GM19035 (cell line): ENCODE data around the gene GJA1.
"Not testable (repeated sequence)": the region's sequence is repeated elsewhere in the genome, so short reads cannot be mapped to it uniquely, and the experiment has no call there.

Source experiments
- ATAC-seq: cut with Tn5 transposase; IDR thresholded peaks from one replicate; pipeline ENCODE4 v1.9.1; 2021; ENCODE audit not compliant: unreplicated experiment

Gene GJA1

GRCh38 chr6:121435444-121436069 lies at the start of gene GJA1:
GJA1 (plus strand) TSS chr6:121435646; CDS start chr6:121446848, 11,202 bp downstream.
- no peak for ATAC-seq

GRCh38 chr6:121386551-121386950 lies 48.9 kb upstream of the GJA1 start:
- ATAC-seq: not testable (repeated sequence)

DNA sequence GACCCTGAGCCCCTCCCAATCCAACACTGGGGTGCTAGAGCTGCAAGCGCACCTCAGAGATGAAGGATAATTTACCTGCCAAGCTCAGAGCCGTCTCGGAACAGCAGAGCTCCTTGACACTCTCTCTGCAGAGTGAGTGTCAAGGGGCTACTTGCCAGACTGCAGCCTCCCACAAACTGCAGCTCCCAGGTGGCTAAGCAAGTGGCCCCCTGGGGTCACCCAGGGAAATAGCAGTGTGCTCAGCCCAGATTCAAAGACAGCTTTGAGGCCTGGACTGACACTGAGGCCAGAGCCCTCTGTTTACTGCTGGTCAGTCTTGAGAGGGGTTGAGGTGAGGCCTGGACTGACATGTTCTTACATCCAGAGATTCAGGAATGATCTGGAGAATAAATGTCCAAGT lies 46.0 kb upstream of the GJA1 start:
- no peak for ATAC-seq

DNA sequence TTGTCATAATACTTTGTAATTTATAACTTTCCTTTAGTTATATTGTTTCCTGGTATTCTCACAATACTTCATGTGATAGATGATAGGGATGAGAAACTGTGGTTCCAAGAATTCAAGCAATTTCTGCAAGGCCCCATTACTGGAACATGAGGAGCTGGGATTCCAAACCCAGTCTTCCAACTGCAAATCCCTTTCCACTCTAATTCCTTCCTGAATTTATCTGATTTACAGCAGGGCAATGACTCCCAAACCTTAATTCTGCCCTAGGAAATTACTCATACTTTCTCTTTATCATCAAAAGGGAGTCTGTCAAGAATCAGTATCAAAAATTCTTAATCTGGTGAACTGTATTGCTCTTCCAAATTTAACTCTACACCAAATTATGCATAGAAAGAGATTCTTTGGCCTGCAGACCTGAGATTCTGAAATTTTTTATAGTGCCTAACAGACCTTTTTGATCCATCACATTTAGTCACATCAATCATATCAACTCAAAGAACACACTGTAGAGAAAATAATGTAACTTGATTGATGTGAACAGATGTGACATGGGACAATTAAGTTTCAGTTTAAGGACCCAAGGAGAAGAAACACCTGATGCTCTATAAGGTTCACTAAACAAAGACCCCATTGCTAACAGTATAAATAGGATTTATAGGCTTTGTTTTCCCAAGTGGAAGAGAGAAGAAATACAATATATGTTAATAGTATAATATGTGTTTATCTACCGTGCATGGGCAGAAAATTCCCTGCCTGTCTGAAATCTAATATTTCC lies 41.5 kb upstream of the GJA1 start:
- no peak for ATAC-seq

- ATAC-seq: no peak
Measured at GRCh38 chr6:121395736-121396135, 39.7 kb upstream of the GJA1 start.

- ATAC-seq: not testable (repeated sequence)
Measured at GRCh38 chr6:121397188-121397587, 38.3 kb upstream of the GJA1 start.

DNA sequence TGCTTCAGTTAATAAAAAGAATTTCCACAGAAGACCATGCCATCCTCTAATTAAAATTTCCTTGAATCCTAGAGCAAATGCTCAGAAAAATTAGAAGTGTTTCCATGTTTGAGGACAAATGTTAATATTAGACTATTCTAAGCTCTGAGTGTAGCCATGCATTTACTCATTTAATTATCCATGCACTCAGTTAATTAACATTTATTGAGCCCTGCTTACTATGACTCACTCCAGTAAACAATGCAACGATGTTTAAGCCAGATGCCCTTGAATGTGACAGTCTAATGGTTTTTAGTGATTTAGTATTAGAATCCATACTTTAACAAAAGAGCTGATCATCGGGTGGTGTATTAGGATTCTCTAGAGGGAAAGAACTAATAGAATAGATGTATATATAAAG lies 37.3 kb upstream of the GJA1 start:
- ATAC-seq: no peak

- no peak for ATAC-seq
Measured at GRCh38 chr6:121399966-121400365, 35.5 kb upstream of the GJA1 start.

DNA sequence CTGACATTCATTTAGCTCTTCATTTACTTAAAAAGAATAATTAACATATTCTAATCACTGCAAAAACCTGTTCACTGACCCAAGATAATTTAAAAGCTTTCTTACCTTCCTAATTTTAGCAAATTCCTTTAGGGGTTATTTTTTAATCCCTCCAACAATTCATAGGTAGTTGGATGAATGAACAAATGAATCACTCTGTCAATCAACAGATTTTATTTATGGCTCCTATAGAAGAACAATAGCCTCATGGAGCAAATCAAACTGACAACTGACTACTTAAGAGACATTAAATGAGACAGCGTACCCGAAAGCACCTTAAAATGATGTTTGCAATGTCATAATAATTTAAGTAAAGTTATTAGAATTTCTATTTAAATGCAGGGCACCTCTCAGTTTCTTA lies 31.5 kb upstream of the GJA1 start:
- no peak for ATAC-seq

GRCh38 chr6:121405306-121405705 lies 30.1 kb upstream of the GJA1 start:
- no peak for ATAC-seq

GRCh38 chr6:121408321-121408720 lies 27.1 kb upstream of the GJA1 start:
- ATAC-seq: no peak

DNA sequence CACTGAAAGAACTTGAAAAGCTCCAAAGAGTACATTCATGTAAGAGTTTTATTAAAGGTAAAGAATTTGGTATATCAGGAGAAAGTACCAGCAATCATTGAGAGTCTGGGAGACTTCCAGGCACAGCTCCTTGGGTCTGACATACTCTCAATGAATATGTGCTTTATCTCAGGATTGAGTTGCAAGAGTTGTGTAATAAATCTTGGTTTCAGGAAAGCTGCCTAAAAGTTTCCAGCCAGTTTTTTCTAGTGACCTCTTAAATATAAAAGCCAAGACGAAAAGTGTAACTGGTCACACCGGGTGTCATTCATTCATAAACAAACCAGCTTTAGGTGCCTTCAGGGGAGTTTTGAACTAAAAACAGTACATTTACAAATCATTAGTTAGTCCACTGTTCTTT lies 21.6 kb upstream of the GJA1 start:
- no peak for ATAC-seq

DNA sequence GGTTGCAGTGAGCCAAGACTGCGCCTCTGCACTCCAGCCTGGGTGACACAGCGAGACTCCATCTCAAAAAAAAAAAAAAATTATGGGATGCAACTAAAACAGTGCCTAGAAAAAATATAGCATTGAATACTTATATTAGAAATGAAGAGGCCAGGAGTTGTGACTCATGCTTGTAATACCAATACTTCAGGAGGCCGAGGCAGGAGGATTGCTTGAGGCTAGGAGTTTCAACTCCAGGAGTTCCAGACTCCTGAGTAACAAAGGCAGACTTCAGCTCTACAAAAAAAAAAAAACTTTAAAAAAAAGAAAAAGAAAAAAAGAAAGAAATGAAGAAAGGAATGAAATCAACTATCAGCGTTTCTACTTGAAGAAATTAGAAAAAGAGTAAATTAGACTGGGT lies 17.1 kb upstream of the GJA1 start:
- ATAC-seq: no peak

DNA sequence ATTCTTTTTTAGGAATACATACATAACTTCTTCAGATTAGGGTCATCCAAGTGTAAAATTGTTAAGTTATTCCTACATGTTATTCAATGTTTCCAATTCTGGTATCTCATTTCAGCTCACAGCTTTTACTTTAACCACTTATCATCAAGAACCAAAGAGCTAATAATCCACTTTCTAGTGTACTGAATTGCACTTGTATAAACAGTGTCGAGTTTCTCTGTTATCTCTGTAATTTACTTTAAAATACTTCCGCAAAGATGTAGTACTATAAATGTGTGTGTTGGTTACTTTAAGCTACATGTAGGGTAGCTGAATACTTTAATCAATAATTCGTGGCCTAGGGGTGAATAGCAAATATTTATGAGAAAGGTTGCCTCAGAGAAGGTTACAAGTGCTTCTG lies 8.8 kb upstream of the GJA1 start:
- ATAC-seq: no peak

DNA sequence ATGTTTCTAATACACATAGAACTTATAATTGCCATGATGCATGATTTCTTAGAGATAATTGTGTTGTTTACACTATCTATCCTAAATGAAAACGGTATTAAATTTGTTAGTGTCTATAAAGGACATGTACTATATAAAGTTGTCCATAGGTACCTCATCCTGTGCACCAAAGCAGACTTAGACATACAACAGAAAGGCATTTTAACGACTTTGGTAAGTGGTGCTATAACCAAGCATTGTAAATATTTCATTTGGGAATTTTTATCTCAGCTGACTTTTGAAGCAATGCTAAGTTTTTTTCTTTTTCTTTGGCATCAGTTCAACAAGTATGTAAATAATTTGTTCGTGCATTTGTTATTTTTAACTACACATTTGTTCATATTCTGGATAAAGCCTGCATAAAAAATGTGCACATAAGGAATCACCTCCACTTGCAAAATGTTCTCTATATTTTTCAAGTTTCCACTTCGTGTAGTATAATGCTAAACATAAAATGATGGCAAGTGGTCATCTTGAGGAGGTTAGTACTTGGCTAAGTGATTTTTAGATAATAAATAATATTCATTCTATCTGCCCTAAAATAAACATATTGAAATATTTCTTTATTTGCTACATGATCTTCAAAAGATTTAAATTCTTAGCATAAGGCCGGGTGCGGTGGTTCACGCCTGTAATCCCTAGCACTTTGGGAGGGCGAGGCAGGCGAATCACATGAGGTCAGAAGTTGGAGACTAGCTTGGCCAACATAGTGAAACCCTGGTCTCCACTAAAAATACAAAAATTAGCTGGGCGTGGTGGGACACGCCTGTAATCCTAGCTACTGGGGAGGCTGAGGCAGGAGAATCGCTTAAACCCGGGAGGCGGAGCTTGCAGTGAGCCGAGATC lies 6.3 kb upstream of the GJA1 start:
- no peak for ATAC-seq

DNA sequence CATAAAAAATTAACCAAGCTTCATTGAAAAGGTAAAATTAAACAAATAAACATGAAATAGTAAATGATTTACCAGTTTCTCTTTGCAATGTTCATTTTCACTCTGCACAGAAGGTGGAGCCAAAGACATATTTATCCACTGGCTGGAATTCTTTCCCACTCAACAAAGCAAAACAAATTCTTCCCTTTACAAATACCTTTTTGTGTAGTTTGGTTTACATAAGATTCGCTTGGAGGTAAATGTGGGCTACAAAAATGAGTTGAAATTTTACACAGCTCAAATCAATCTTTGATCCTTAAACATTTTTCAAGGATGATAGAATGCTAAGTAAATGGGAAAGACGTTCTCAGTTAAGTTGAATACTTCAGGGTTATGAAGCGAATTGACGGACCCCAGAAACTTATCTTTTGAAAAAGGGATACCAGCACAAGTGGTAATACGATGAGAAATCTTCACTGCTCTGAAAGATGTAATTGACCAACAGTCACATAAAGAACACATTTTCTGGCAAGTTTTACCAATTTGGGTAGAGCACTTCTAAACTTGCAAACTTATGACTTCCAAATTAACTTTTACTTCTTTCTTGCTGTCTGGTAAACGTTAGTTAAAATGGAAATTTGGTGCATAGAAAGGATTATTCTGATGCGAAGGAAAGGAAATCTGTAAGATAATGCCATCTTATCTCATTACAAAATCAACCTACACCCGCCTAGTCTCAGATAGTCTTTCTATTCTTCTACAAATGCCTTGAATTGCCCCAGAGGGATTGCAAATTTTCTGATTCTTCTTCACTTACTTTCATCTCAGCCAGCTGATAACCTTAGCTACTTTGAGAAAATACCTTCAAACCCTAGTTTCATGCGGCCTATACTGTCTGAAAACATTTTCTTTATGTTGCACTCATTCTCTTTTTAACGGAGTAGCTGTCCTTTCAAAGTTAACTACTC lies 4.7 kb upstream of the GJA1 start:
- no peak for ATAC-seq

- ATAC-seq: not testable (repeated sequence)
Measured at GRCh38 chr6:121431776-121432175, 3.7 kb upstream of the GJA1 start.

DNA sequence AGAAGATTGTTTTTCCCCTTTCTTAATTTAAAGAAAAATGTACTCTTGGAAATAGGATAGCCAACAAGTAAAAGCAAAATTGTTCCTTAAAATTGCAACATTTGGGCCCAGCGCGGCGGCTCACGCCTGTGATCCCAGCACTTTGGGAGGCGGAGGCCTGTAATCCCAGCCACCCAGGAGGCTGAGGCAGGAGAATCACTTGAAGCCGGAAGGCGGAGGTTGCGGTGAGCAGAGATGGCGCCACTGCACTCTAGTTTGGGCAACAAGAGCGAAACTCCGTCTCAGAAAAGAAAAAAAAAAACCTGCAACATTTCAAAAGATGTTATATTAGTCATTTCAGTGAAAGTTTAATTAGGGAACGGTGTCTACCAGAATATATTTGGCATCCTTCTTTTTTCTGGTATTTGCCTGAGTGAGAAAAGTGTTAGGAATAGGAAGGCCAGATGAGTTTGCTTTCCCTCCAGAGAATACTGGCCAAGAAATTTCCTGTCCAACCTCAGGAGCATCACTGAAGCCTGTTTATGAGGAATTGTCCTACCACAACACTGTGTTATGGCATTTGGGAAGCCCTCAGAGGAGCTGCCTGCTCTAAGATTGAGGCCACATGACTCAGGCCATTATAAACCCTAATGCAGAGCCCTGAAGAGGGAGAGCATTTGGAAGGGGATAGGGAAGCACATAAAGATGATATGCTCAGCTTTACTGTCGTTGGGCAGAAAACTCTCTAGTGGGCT lies 1.2 kb upstream of the GJA1 start:
- ATAC-seq: no peak

GRCh38 chr6:121436274-121436857 lies 920 bp downstream of the GJA1 start:
- no peak for ATAC-seq
